HG03196 (cell line): ENCODE data around the gene CLSTN2.

Experiments
- ATAC-seq: cut with Tn5 transposase; IDR thresholded peaks from one replicate; pipeline ENCODE4 v1.9.1; 2021; ENCODE audit not compliant: unreplicated experiment

Gene CLSTN2

DNA sequence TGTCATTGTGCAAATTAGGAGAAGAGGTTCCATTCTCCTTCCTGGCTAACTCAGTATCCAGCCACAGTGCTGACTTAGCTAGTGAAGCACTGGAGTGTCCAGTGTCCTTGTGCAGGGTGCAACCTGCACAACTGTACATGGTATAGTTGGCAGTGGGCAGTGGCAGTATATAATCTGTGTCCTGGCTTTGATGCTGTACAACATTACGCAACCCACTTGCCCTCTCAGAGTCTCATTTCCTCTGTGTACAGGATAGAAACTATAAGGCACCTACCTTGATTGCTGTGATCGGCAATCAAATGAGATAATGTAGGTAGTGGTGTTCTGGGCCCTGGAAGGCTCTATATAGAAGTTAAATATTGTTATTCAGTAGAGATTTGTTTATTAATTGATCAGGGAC is 333.6 kb downstream of the CLSTN2 start:
- ATAC-seq, result no peak

DNA sequence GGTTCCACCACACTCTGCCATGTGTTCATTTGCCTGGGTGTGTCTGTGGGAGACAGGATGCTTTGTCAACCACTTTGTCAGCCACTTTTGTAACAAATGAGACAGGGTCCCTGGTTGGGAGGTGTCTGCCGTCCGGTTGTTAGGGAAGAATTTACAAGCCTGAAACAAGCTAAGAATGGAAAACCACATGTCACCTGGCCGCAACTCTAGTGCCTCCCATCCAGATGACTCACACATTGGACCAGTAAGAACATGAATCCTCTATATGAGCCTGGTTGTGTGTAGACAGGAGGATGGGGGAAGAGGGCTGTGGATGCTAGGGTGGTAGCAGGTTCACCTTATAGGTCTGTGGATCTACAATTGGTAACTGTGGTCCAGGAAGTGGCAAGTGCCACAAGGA is 335.3 kb downstream of the CLSTN2 start:
- ATAC-seq, result no peak

DNA sequence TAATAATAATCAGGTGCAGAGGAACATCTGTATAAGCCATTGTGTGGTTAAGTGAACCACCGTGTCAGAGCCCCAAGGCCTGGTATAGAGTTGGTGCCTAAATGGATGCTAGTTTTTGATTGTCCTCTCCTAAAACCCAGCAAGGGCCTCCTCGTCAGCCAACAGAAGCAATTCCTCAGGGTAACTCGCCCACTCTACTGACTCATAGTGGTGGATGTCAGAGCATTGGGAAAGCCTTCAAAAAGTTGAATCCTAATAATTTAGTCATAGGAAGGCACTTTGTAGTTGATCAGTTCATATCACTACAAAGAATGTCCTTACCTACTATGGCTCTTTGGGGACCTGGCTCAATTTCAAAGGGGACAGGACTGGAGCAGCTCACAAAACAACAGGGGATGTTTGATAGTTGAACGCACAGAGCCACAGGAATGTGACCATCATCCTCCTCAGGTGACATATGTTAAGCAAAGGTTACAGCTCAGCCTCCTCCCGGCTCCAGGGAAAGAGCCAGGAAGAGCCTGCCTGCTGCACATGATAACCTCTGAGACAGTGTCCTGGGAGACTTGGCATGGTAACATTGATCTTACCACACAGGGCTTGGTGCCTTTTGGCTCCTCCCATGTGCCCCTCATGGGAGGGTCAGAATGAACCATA is 338.7 kb downstream of the CLSTN2 start:
- ATAC-seq, result no peak

DNA sequence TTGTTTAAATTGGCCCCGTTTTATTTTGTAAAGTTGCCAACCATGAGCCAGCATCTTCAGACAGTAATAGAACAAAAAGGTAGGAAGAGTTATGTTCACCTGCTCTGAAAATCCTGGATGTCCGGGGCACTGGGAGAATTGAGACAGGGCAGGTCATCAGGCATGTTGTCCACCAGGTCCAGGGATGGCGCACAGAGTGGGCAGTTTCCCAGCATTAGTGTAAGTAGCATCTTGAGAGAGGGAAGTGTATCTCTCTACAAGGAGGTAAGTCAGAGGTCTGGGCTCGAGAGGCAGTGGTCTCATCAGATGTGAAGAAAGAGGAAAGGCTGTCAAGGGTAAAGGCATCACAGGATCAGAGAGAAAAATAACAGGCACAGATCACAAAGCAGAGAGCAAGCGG is 339.4 kb downstream of the CLSTN2 start:
- ATAC-seq, result no peak

DNA sequence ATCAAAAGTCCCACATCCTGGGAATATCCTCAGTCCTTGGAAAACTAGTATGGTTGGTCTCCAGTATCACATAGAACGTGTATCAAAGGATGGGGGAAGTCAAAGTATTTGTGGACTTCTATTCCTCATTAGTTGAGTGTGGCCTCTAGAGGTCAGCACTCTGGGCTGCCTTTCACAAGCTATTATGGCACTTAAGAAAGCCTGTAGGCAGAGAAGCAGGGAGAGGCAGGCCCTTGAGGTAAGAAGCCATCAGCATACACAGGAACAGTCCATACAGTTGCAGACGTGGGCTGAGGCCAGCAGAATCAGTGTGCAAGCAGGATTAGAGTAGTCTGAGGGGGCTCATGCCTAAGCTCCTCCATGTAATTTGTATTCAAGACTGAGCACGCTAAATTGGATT is 341.7 kb downstream of the CLSTN2 start:
- ATAC-seq, result no peak

DNA sequence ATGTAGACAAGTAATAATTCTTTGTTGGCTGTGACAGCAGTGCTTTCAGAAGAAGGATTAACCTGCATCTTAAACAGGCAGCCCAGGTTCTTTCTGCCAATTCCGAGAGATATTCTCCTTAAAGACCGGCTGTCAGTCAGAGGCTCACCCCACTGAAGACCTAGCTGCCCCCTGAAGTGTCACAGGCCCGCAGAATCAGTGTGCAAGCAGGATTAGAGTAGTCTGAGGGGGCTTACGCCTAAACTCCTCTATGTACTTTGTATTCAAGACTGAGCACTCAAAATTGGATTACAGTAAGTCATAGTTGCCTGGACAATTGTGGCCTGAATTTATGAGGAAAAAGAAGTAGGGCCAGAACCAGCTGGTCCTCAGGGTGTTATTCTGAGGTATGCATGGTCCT is 342.9 kb downstream of the CLSTN2 start:
- ATAC-seq, result no peak

DNA sequence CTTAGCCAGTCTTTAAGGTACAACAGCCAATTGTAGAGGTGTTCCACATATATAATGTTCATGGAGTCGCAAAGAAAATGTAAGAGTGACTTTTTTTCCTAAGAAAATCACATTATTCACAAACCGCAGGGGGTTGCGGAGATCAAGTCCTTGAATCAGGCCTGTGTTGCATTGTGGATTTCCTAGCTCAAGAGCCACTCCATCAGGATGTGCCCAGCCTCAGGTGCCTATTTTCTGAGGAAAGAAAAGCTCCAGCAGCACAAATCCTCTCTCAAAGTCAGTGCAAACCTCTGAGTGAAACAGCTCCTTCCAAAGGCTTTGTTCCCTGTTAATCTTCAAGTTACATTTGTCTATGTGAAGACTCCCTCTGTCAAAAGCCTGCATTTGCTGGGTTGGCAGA is 349.4 kb downstream of the CLSTN2 start:
- ATAC-seq, result no peak

DNA sequence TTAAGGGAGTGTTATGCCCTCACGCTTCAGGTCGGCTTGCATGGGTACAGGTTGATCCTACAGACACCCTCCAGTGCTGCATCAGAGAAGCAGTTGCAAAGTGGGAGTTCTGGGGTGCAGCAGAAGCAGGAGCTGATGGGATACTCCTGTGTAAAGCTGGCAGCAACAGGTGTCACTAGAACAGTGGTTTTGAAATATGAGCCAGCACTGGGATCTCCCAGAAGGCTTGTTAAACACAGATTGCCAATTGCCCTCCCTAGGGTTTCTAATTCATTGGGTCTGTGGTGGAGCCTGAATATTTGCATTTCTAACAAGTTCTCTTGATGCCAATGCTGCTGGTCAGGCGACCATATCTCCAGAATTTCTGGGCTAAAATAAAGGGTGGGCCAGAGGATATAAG is 350.4 kb downstream of the CLSTN2 start:
- ATAC-seq, result no peak

DNA sequence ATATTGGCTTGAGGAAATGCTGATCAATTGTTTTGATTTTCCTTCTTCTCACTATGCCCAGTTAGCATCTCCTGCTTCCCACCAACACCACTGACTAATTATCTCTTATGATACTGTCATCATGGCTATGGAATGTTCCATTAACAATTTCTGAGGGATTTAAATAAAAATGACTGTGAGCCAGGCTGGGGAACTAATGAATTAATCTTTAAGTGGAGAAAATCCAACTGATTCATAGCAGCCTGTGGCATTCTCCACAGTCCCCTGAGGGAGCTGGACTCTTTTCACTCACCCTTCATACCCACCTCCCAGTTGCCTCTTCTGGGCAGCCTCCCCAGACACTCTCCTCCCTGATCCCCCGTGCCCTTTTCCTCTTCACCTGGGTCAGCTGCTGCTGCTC is 353.6 kb downstream of the CLSTN2 start:
- ATAC-seq, result no peak

DNA sequence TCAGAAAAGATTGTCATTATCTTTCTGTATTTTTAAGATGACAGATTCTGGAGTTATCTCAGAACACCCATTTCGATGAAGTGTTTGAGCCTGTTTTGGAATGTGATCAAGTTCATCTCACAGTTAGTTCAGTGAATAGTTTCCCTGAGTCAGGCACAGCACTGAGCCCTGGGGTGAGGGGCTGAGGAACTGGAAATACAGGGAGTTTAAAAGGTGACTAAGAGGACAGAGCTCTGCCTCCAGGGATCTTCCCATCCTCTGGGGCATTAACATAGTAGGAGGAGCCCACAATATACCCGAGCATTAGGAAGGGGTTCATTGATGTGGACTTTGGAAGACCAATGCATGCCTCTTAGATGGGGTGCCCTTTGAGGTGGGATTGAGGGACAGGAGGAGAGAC is 355.1 kb downstream of the CLSTN2 start:
- no peak for ATAC-seq

DNA sequence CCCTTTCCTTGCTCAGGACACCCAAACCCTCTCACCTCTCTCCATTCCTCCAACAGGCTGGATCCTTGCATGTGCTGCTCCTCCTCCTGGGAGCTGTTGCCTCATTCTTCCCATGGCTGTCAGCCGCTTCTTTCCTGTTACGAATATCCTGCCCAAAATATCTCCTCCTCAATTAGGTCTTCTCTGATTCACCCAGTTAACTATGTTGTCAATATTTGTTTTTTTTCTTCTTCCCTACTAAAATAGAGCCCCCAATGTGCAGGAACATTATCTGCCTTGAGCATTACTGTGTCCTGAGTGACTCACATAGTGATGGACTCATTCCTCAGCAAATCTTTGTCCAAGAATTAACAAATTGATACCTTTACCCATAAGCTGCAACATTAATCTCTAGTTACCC is 357.2 kb downstream of the CLSTN2 start:
- no peak for ATAC-seq

DNA sequence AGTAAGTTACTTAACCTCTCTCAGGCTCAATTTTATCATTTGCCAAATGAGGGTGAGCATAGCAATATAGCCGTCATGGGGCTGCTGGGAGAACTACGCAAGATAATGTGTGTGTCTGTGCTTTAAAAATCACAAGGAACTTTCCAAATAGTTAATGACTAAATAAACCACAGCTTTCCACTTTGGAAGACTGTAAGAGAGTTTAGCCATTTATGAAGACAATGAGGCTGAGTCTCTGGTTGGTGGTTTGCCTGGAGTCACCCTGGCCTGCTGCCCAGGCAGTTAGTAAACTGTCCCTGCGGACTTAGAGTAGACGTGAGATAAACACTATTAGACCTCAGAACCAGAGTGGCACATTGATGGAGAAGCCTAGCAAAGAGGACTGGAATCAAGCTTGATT is 357.7 kb downstream of the CLSTN2 start:
- no peak for ATAC-seq

DNA sequence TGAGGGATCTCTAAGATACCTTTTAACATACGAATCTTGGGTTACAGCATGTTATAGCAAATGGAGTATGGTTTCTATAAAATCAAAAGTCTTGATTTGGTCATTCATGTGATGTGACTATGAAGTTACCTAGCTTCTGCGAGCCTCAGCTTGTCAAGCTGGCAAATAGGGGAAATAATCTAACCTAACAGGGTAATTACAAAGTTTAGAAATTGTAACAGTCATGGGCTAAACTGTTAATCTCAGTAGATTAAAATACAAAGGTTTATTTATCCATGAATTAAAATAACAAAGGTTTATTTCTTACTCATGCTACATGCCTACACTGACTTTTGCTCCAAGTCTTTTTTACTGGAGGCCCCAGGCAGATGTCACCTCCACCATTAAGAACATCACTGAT is 359.1 kb downstream of the CLSTN2 start:
- ATAC-seq, result no peak

DNA sequence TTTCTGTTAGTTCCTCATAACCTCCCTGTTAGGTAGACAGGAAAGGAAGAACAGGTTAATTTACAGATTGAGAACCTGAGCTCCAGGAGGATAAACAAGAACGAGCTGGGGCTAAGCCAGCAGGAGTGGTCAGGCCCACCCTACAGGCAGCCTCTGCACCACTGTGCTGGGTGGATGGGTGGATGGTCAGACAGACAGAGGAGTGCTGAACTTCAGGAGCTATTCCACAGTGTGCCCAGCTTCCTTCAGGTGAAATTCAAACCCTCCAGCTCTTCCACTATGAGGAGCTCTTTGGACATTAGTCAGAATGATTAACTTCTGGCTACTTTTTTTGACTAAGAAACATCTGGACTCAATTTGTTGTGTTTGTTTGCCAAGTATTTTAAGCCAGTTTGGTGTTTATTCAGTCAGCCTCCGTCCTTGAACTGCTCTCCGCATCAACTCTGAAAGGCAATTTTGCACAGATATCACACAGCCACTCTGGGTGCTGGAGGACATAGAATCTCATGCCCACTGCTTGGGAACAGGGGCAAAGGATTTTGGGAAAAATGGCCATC is 361.9 kb downstream of the CLSTN2 start:
- no peak for ATAC-seq

DNA sequence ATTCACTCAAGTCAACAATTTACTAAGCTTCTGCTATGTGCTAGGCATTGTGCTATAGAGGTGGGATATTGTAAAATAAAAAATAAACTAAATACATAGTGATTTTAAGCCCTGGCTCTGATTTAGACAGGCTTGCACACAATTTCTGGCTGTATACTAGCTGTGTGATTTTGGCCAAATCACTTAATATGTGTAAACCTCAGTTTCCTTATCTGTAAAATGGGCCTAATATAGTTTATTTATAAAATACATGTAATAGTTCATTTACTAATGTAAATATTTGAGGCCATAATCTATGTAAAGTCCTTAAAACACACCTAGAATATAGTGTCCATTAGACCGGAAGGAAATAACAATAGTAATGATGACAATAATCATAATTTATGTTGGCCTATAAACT is 363.1 kb downstream of the CLSTN2 start:
- no peak for ATAC-seq

DNA sequence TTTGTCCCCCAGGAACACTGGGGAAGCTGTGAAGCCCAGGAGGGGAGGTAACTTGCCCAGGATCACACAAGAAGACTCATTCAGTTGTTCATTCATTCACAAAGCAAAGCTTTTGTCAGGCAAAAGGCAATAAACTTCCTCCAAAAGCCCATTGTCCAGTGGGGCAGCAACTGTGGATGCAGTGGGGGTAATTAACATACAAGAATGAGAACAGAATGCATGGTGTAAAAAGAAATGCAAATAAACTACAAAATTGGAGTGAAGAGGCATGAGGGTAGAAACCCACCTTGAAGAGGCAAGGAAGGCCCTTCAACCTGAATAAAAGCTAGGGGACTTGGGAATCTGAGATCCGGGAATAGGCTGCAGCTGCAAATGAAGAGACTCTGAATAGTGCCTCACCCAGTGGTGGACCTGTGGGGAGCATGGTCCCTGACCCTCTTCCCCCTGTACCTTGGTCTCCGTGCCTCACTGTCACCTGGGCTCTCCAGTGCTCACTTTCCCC is 363.6 kb downstream of the CLSTN2 start:
- no peak for ATAC-seq

DNA sequence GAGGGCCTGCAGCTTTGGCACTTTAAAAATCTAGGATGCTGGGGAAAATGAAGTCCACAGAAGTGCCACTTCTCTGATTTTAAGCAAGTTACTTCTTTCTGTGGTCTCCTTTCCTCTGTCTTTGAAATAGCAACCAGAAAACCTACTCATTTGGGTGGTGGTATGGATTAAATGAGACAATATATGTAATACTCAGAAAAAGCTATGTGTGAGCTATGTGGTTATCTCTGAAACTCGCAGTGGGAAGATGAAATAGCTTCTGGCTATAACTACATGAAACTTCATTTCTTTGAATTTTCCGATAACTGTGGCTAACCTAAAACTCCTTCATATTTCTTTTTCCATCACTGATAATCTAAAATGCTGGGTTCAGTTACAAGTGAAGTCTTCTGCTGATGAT is 368.9 kb downstream of the CLSTN2 start:
- no peak for ATAC-seq

DNA sequence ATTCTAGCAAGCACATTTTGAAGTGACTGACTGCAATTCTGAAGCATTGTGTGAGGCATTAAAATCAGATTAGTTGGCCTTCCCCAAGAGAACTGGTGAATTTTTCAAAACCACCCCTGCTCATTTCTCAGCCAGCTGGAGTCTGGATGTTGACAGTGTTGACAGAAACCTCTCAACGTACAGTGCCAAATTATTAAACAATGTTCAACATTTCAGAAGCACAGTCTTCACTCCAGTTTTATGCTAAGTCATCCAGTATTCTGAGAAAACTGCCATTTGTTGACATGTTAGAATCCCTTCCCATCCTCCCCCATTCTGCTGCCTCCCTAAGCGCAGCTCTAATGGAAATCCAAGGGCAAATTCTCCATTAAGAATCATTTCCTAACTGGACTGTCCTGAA is 373.6 kb downstream of the CLSTN2 start:
- ATAC-seq, result no peak

DNA sequence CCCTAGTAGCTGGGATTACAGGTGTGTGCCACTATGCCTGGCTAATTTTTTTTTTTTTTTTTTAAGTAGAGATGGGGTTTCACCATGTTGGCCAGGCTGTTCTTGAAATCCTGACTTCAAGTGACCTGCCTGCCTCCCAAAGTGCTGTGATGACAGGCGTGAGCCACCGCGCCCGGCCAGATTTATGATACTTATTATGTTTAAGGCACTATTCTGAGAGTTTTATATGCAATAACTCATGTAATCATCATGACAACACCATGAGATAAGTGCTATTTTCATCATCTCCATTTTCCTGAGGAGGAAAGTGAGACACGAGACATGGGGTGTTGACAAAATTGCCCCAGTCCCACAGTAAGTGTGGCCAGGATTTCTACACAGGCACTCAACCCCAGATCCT is 376.4 kb downstream of the CLSTN2 start:
- no peak for ATAC-seq

DNA sequence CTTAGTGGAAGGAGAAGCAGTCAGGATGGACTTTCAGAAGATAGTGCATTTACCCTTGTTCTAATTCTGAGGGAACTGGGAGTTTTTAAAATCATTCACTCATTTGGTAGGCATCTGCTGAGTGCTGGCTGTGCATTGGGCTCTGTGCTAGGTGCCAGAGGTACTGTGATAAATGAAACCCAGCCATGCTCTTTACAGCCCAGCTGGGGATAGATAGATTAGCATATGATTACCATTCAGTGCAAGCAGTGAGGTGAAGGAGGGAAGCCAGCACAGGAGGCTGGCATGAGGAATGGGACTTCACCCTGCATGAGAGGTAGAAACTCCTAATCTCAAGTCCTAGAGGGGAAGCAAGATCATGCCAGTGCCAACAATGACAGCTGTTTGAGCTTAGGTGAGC is 381.0 kb downstream of the CLSTN2 start:
- ATAC-seq, result no peak

DNA sequence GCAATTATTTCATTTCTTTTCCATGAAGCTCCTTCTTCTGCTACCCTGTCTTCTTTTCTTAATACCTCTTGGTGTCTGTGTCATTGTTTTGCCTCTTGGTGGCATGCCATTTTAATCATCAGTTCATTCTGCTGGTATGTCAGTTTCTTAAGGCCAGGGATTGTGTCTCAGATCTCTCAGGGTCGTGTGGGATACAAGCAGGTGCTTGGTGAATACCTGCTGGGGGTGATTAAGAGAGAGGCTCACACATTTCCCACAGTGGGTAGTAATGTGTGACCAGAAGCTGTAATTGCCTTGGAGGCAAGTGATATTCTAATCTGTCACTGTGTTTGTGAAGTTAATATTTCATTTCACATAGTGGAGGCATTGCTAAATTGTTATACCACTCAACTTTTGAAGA is 381.5 kb downstream of the CLSTN2 start:
- ATAC-seq, result no peak

DNA sequence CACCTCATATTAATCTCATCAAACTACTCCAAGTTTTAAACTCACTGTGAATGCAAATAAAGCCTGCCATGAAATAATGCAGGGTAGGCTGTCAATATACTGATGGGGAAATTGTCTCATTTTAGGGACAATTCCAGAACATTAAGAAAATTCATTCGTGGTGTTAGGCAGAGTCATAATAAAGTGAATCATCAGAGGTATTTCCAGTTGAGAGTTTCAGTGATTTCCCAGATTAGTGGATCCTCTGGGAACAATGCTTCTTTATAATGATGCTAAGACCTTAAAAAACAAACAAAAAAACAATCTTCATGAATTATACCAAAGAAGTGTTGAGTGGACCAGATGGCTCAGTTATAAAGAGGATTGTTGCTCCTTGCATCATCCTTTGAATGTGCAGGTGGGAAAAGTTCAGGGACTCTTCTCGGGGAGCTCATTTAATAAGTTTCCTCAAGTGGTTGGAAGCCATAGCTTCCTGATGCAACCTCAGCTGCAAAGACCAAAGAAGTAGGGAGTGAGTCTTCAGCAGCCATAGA is 381.9 kb downstream of the CLSTN2 start:
- no peak for ATAC-seq

DNA sequence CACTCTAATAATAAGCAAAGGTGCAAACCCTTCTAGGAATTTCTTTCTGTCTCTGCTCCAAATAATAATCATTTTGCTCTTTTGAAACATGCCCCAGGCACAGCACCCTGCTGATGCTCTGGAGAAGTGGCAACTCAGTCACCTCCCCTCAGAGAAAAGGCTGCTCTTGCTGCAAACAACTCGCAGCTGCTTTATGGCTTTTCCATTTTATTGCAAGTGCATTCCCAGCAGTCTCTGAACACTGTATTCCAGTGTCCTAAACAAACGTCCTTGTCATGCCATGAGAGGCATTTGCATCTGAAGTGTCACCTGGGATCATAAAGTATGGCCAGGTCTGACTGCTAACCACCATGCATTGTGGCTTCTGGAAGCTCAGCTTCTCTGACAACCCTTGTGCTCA is 384.8 kb downstream of the CLSTN2 start:
- ATAC-seq, result no peak
